ENCODE measurements around the gene RETREG2.

RETREG2 gene

DNA sequence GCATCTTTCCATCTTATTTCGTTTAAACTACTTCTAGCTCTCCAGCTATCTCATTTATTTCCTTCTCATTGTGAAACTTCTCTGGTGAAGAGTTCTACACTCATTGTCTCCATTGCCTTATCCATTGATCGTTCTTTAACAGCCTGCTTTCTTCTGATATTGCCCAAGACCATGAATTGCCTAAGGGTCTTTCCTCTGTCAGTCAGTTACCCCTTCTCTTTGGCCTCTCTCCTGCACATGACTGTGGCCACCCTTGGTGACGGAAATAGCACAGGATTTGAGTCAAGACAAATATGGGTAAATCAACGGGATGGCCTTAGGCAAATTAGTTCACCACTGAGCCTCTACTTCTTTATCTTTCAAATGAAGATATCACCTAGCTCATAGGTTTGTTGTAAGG is 44.1 kb upstream of the RETREG2 start:
- intact Hi-C loops (cut with DNase I; ENCODE audit: low total_unique reads) = no loop called here

DNA sequence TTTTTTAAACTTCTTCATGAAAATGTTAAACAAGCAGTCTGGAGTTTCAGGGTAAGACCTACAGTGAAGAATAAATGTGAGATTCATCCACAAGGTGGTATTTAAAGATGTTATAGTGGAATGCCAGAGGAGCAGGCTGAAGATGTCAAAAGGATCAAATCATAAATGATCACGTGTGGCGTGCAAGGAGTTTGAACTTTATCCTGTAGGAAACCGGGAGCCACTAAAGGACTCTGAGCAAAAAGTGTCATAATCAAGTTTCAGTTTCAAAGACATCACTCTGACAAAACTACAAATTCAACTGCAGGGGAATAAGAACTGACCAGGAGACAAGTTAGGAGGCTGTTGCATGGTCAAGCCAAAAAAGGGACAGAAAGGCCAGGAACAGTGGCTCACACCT is 37.4 kb upstream of the RETREG2 start:
- TF ChIP-seq, protein P1, sequence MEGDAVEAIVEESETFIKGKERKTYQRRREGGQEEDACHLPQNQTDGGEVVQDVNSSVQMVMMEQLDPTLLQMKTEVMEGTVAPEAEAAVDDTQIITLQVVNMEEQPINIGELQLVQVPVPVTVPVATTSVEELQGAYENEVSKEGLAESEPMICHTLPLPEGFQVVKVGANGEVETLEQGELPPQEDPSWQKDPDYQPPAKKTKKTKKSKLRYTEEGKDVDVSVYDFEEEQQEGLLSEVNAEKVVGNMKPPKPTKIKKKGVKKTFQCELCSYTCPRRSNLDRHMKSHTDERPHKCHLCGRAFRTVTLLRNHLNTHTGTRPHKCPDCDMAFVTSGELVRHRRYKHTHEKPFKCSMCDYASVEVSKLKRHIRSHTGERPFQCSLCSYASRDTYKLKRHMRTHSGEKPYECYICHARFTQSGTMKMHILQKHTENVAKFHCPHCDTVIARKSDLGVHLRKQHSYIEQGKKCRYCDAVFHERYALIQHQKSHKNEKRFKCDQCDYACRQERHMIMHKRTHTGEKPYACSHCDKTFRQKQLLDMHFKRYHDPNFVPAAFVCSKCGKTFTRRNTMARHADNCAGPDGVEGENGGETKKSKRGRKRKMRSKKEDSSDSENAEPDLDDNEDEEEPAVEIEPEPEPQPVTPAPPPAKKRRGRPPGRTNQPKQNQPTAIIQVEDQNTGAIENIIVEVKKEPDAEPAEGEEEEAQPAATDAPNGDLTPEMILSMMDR (IDR thresholded peaks at IDR 0.05) = no peak
- no peak for DNase-seq
- intact Hi-C loops (cut with DNase I; ENCODE audit: low total_unique reads) = no loop called here
- Histone ChIP-seq H3K27ac (no peak overlapping the region), H3K4me3 (no peak overlapping the region), H3K36me3 (peaks cover 26 to 55% (median 29%) of the 10 kb centered on the region in 3 donors), H3K27me3 (no peaks in the 10 kb centered on the region), H3K4me1 (peaks cover 0 to 11% (median 3%) of the 10 kb centered on the region in 4 donors), H3K9me3 (no peaks in the 10 kb centered on the region)

More for the DNA sequence above, 44.1 kb upstream of the RETREG2 start:
- Histone ChIP-seq H3K9me3 (no peaks in the 10 kb centered on the region), H3K27ac (no peak overlapping the region), H3K4me3 (no peak overlapping the region), H3K4me1 (peaks cover 0 to 12% (median 0%) of the 10 kb centered on the region in 4 donors), H3K36me3 (peaks cover 0 to 9% (median 4%) of the 10 kb centered on the region in 3 donors), H3K27me3 (no peaks in the 10 kb centered on the region)
- no peak for DNase-seq
- TF ChIP-seq, protein P1 (IDR thresholded peaks at IDR 0.05) = no peak

DNA sequence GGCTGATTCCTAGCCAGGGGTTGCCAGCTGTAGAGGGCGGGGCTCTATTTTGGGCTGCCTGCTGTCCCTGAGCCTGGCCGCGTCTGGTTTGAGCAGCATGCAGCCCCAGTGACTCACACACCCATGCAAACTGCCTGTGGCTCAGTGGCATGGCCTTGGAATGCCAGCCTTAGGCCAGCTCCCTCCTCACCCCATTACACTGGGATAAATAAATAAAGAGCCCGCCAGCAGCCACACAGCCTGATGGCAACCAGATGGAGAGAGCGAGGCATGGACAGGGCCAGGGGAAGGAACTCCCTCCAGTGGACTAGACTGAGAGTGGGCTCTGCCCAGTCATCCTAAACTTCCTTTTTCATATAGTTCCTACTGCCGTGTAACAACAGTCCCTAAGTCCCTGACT is 35.7 kb upstream of the RETREG2 start:
- no peak overlapping the region for H3K4me3 ChIP-seq
- peak; percentile 32 to 82 for DNase-seq
- H3K27ac ChIP-seq = no peak overlapping the region
- H3K4me1 ChIP-seq = peaks cover 0 to 11% (median 3%) of the 10 kb centered on the region in 4 donors
- H3K27me3 ChIP-seq = no peaks in the 10 kb centered on the region
- intact Hi-C loops (cut with DNase I; ENCODE audit: low total_unique reads) = no loop called here
- TF ChIP-seq, protein P1 (IDR thresholded peaks at IDR 0.05) = peak in 1 of 2 experiments; percentile 17
- H3K9me3 ChIP-seq = no peaks in the 10 kb centered on the region
- H3K36me3 ChIP-seq = peaks cover 37 to 70% (median 41%) of the 10 kb centered on the region in 3 donors

DNA sequence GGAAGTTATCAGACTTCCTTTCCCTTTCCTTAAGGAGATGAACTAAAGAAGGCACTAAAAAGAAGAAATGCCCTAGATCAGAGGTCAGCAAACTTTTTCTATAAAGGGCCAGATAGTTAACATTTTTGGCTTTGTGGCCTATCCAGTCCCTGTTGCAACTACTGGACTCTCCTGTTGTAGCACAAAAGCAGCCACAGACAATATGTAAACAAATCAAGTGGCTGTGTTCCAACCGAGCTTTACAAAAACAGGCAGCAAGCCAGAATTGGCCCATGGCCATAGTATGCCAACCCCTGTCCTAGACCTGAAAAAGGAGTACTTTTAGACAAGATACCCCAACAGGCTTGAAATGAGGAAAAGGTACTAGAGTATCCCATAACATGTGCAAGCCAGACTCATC is 28.4 kb upstream of the RETREG2 start:
- no peak overlapping the region for H3K4me3 ChIP-seq
- TF ChIP-seq, protein P1 (IDR thresholded peaks at IDR 0.05) = no peak
- no peaks in the 10 kb centered on the region for H3K4me1 ChIP-seq
- peaks cover 35 to 53% (median 42%) of the 10 kb centered on the region in 3 donors for H3K36me3 ChIP-seq
- intact Hi-C loops (cut with DNase I; ENCODE audit: low total_unique reads) = no loop called here
- no peak overlapping the region for H3K27ac ChIP-seq
- H3K27me3 ChIP-seq = no peaks in the 10 kb centered on the region
- H3K9me3 ChIP-seq = no peaks in the 10 kb centered on the region
- no peak for DNase-seq

DNA sequence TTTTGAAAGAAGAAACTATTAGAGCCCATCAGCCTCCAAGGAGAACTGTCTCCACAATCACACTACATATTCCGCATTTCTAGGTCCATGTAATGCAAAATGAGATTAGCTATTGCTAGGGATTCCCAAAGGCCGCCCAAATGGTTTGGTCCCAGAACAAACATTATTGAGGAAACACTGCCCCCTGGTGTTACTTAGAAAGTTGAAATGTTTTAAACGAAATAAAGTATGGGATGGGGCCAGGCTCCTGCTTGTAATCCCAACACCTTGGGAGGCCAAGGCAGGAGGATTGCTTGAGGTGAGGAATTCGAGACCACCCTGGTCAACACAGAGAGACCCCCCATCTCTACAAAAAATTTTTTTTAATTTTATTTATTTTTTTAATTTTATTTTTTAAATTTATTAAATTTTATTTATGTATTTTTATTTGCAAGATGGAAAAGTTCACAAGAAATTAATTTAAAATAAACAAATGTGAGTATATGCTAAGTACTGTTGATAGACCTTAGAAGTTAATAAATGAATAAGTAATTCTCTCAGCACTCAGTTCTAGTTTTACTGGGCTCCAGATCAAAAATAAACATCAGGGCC is 22.9 kb upstream of the RETREG2 start:
- H3K36me3 ChIP-seq = peaks cover 22 to 39% (median 39%) of the 10 kb centered on the region in 3 donors
- intact Hi-C loops (cut with DNase I; ENCODE audit: low total_unique reads) = loop anchor here (2.0 kb wide), 1 partner anchor 96 kb away; no protein-coding TSS in a partner anchor
- H3K27ac ChIP-seq = no peak overlapping the region
- H3K4me3 ChIP-seq = no peak overlapping the region
- H3K4me1 ChIP-seq = peaks cover 0 to 5% (median 4%) of the 10 kb centered on the region in 4 donors
- TF ChIP-seq, protein P1 (IDR thresholded peaks at IDR 0.05) = peak; percentile 60 to 83
- no peaks in the 10 kb centered on the region for H3K9me3 ChIP-seq
- H3K27me3 ChIP-seq = no peaks in the 10 kb centered on the region
- no peak for DNase-seq
